HepG2 (cell line): ENCODE measurements around the gene TXLNA. TPM values are rescaled to one million over a fixed set of nuclear protein-coding genes. Genes with fewer than 3 reads are reported as not detected.
A peak's percentile ranks its signal among the peaks of the same experiment; 100 is the strongest.

Source experiments
- ERF ChIP-seq: IDR thresholded peaks from 2 replicates; pipeline ENCODE4 v1.6.1; 2018; ENCODE audit warnings: missing biosample characterization, missing genetic modification reagents
- HOXA3 ChIP-seq: sonication (generic); formaldehyde crosslinking; IDR thresholded peaks from 2 replicates; pipeline ENCODE4 v1.5.0; 2020; ENCODE audit warnings: missing genetic modification reagents
- KLF16 ChIP-seq, 2 experiments: sonication (generic) in 1 of 2; formaldehyde crosslinking in 1 of 2; IDR thresholded peaks; 2 replicates each; pipeline versions ENCODE4 v1.6.1 to v1.8.0; 2016 to 2023; ENCODE audit warnings: missing genetic modification reagents in 2 of 2, missing compliant biosample characterization in 1 of 2
- RFX3 ChIP-seq: IDR thresholded peaks from 2 replicates; pipeline ENCODE4 v1.6.1; 2016; ENCODE audit warnings: missing biosample characterization, missing genetic modification reagents
- SAFB2 ChIP-seq: sonication (generic); formaldehyde crosslinking; IDR thresholded peaks from 2 replicates; pipeline ENCODE4 v1.5.1; 2020; ENCODE audit warnings: missing genetic modification reagents, low read depth, mild to moderate bottlenecking, borderline replicate concordance
- ZFY ChIP-seq: sonication (generic); formaldehyde crosslinking; IDR thresholded peaks from 2 replicates; pipeline ENCODE4 v1.4.0; 2020; ENCODE audit warnings: missing genetic modification reagents
- ZNF44 ChIP-seq: sonication (generic); formaldehyde crosslinking; IDR thresholded peaks from 2 replicates; pipeline ENCODE4 v1.5.1; 2020; ENCODE audit warnings: mild to moderate bottlenecking, missing genetic modification reagents
- ZNF563 ChIP-seq: sonication (generic); formaldehyde crosslinking; IDR thresholded peaks from 2 replicates; pipeline ENCODE4 v1.8.0; 2022; ENCODE audit warnings: mild to moderate bottlenecking, moderate library complexity, missing genetic modification reagents
- ZNF660 ChIP-seq: sonication (generic); formaldehyde crosslinking; IDR thresholded peaks from 2 replicates; pipeline ENCODE4 v1.5.1; 2020; ENCODE audit warnings: mild to moderate bottlenecking, low read depth, missing genetic modification reagents, borderline replicate concordance
- ZNF703 ChIP-seq: sonication (generic); formaldehyde crosslinking; IDR thresholded peaks from 2 replicates; pipeline ENCODE4 v1.5.1; 2020; ENCODE audit warnings: missing genetic modification reagents, mild to moderate bottlenecking, moderate library complexity, borderline replicate concordance
- ZNF883 ChIP-seq: sonication (generic); formaldehyde crosslinking; IDR thresholded peaks from 2 replicates; pipeline ENCODE4 v1.5.1; 2020; ENCODE audit warnings: mild to moderate bottlenecking, missing genetic modification reagents; ENCODE audit errors: not compliant biosample characterization
- polyA plus RNA-seq, 8 experiments: library from polyadenylated mRNA; depleted of rRNA in 3 of 8; stranded (reverse) in 7 of 8; unstranded in 1 of 8; fragments of >200 nt; fragmentation: Illumina TruSeq in 4 of 8; extraction: Trizol in 4 of 8; gene quantifications; 2 replicates each; pipeline versions ENCODE4 v1.2.1 to v1.2.3, GENCODE V29; 2011 to 2016; ENCODE audit warnings: low read depth in 4 of 8, missing spikeins in 1 of 8, mixed read lengths in 1 of 8; ENCODE audit not compliant: insufficient read depth in 1 of 8
- total RNA-seq, 5 experiments: library from RNA; depleted of rRNA; stranded (reverse); fragments of >200 nt; fragmentation: Illumina TruSeq; extraction: Trizol; gene quantifications; 2 replicates each; pipeline ENCODE4 v1.2.3, GENCODE V29; 2016; ENCODE audit warnings: low read depth in 1 of 5
- TF ChIP-seq, protein P1 (sequence below): IDR thresholded peaks from 2 replicates; pipeline ENCODE4 v1.6.1; 2016
- TF ChIP-seq, protein P2 (sequence below): sonication (generic); formaldehyde crosslinking; IDR thresholded peaks from 2 replicates; pipeline ENCODE4 v1.4.0; 2020; ENCODE audit warnings: missing genetic modification reagents, borderline replicate concordance
- TF ChIP-seq, protein P3 (sequence below): sonication (generic); formaldehyde crosslinking; IDR thresholded peaks from 2 replicates; pipeline ENCODE4 v1.5.0; 2020; ENCODE audit warnings: missing genetic modification reagents, mild to moderate bottlenecking, borderline replicate concordance
- TF ChIP-seq, protein P4 (sequence below): sonication (generic); formaldehyde crosslinking; IDR thresholded peaks from 2 replicates; pipeline ENCODE4 v1.4.0; 2020; ENCODE audit warnings: mild to moderate bottlenecking, missing genetic modification reagents, borderline replicate concordance

Gene TXLNA
- total and polyA plus RNA-seq, 2 of the 13 experiments (the other 11 are each of a cell fraction or from before 2014, with no cell fraction given), result 29.6 to 67.8 TPM

DNA sequence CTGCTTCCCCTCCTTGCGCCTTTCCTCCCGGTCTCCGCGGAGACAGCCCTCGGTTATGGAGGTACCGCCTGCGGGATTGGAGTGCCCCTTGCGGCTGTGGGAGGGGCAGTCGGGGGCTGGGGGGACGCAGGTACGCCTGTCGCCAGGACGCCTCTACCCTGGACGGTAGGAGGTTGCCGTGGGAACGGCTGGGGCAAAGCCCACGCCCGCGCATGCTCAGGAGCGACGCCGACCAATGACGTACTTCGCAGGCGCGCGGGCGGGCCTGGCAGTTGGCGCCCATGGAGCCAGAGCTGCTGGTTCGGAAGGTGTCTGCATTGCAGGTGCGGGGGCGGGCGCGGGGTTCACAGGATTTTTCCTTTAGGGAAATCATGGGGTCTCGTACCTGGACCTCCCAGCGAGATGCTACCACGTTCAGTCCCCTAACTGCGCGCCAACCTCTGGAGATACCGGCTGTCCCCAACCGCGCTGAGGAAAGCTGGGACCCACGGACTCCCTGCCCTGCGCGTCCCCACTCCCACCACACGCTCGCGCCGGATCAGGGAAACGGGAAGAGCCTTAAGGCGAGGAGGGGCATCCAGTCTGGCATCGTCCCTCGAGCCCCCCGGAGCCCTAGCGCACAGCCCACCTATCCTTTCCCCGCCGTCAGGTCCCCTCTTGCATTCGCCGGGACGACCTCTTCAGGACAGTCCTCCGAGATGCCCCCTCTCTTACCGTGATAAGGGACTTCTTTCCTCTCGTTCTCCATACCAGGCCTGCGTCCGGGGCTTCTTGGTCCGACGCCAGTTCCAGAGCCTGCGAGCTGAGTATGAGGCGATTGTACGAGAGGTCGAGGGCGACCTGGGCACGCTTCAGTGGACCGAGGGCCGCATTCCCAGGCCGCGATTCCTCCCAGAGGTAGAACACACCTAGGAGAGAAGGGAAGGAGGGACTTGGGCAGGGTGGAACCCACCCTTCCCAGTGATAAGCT, 26.2 kb downstream of the TXLNA start, which contains the start of gene IQCC (continued):
- TF ChIP-seq, protein P1, sequence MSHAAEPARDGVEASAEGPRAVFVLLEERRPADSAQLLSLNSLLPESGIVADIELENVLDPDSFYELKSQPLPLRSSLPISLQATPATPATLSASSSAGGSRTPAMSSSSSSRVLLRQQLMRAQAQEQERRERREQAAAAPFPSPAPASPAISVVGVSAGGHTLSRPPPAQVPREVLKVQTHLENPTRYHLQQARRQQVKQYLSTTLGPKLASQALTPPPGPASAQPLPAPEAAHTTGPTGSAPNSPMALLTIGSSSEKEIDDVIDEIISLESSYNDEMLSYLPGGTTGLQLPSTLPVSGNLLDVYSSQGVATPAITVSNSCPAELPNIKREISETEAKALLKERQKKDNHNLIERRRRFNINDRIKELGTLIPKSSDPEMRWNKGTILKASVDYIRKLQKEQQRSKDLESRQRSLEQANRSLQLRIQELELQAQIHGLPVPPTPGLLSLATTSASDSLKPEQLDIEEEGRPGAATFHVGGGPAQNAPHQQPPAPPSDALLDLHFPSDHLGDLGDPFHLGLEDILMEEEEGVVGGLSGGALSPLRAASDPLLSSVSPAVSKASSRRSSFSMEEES, result 0 out of 2 replicates have a peak, but pooled peaks have one; percentile 31
- TF ChIP-seq, protein P2, sequence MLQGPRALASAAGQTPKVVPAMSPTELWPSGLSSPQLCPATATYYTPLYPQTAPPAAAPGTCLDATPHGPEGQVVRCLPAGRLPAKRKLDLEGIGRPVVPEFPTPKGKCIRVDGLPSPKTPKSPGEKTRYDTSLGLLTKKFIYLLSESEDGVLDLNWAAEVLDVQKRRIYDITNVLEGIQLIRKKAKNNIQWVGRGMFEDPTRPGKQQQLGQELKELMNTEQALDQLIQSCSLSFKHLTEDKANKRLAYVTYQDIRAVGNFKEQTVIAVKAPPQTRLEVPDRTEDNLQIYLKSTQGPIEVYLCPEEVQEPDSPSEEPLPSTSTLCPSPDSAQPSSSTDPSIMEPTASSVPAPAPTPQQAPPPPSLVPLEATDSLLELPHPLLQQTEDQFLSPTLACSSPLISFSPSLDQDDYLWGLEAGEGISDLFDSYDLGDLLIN (CRISPR knock-in tag), result peak; percentile 51; the same call in 1 of the 2 replicates
- TF ChIP-seq ZNF660 (CRISPR knock-in tag) (no peak), ZNF563 (CRISPR knock-in tag) (0 out of 2 replicates have a peak, but pooled peaks have one; percentile 2), HOXA3 (CRISPR knock-in tag) (0 out of 2 replicates have a peak, but pooled peaks have one; percentile 49), RFX3 (CRISPR knock-in tag) (peak; percentile 95), SAFB2 (CRISPR knock-in tag) (0 out of 2 replicates have a peak, but pooled peaks have one; percentile 36), ZNF883 (peak; percentile 49), ERF (CRISPR knock-in tag) (0 out of 2 replicates have a peak, but pooled peaks have one; percentile 42), ZNF44 (CRISPR knock-in tag) (no peak), ZNF703 (CRISPR knock-in tag) (no peak), KLF16 (CRISPR knock-in tag; IDR thresholded peaks at IDR 0.05) (peak in 1 of 2 experiments; percentile 45; a peak in 1 of 4 replicates), ZFY (CRISPR knock-in tag) (peak; percentile 77; the same call in 1 of the 2 replicates)
- TF ChIP-seq, protein P3, sequence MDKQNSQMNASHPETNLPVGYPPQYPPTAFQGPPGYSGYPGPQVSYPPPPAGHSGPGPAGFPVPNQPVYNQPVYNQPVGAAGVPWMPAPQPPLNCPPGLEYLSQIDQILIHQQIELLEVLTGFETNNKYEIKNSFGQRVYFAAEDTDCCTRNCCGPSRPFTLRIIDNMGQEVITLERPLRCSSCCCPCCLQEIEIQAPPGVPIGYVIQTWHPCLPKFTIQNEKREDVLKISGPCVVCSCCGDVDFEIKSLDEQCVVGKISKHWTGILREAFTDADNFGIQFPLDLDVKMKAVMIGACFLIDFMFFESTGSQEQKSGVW (CRISPR knock-in tag), result peak; percentile 22; the same call in 1 of the 2 replicates
- TF ChIP-seq, protein P4, sequence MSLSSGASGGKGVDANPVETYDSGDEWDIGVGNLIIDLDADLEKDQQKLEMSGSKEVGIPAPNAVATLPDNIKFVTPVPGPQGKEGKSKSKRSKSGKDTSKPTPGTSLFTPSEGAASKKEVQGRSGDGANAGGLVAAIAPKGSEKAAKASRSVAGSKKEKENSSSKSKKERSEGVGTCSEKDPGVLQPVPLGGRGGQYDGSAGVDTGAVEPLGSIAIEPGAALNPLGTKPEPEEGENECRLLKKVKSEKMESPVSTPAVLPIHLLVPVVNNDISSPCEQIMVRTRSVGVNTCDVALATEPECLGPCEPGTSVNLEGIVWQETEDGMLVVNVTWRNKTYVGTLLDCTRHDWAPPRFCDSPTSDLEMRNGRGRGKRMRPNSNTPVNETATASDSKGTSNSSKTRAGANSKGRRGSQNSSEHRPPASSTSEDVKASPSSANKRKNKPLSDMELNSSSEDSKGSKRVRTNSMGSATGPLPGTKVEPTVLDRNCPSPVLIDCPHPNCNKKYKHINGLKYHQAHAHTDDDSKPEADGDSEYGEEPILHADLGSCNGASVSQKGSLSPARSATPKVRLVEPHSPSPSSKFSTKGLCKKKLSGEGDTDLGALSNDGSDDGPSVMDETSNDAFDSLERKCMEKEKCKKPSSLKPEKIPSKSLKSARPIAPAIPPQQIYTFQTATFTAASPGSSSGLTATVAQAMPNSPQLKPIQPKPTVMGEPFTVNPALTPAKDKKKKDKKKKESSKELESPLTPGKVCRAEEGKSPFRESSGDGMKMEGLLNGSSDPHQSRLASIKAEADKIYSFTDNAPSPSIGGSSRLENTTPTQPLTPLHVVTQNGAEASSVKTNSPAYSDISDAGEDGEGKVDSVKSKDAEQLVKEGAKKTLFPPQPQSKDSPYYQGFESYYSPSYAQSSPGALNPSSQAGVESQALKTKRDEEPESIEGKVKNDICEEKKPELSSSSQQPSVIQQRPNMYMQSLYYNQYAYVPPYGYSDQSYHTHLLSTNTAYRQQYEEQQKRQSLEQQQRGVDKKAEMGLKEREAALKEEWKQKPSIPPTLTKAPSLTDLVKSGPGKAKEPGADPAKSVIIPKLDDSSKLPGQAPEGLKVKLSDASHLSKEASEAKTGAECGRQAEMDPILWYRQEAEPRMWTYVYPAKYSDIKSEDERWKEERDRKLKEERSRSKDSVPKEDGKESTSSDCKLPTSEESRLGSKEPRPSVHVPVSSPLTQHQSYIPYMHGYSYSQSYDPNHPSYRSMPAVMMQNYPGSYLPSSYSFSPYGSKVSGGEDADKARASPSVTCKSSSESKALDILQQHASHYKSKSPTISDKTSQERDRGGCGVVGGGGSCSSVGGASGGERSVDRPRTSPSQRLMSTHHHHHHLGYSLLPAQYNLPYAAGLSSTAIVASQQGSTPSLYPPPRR (CRISPR knock-in tag), result 0 out of 2 replicates have a peak, but pooled peaks have one; percentile 36
